Measurements from ENCODE around the gene RANBP1. TPM values are rescaled to one million over a fixed set of nuclear protein-coding genes. Genes with fewer than 3 reads are reported as not detected.

RANBP1 gene
- total RNA-seq, 2 experiments from 2014 or later: 406 to 570 TPM

GRCh38 chr22:20076627-20077172, 39.2 kb upstream of the RANBP1 start:
- no peaks in the 10 kb centered on the region for H3K9me2 ChIP-seq (ENCODE audit: insufficient read depth, low read length)
- no peaks in the 10 kb centered on the region for H3K36me3 ChIP-seq (ENCODE audit: insufficient read depth, low read length)
- peaks cover 14% of the 10 kb centered on the region for H3K79me2 ChIP-seq (ENCODE audit: insufficient read depth, low read depth, low read length)
- no peaks in the 10 kb centered on the region for H4K20me1 ChIP-seq (ENCODE audit: insufficient read depth, low read length)
- ChIA-PET CTCF (ENCODE audit: unreplicated experiment) (no interaction called here), POLR2A (no interaction called here)
- H3K9me3 ChIP-seq (ENCODE audit: low read length): no peaks in the 10 kb centered on the region
- H2AFZ ChIP-seq (ENCODE audit: low read length): no peak overlapping the region
- no peak for DNase-seq (ENCODE audit: low spot score)
- no peak overlapping the region for H3K4me2 ChIP-seq (ENCODE audit: low read length)
- H3K27ac ChIP-seq (ENCODE audit: low read depth, low read length, poor library complexity, severe bottlenecking): no peak overlapping the region
- H3K4me1 ChIP-seq (ENCODE audit: insufficient read depth, low read length, poor library complexity, severe bottlenecking): peaks cover 18% of the 10 kb centered on the region
- no TSS peak for BruUV-seq (replicated peaks)
- TF ChIP-seq EZH2phosphoT487 (IDR thresholded peaks at IDR 0.05; ENCODE audit: borderline replicate concordance, low read depth, low read length) (no peak), CTCF (conservative IDR thresholded peaks at IDR 0.05; ENCODE audit: low read length) (no peak)
- intact Hi-C loops (cut with micrococcal nuclease; ENCODE audit: unreplicated experiment): no loop called here
- no peak overlapping the region for H3K4me3 ChIP-seq (ENCODE audit: low read depth, low read length, poor library complexity, severe bottlenecking)

- Histone ChIP-seq H3K27ac (ENCODE audit: low read depth, low read length, poor library complexity, severe bottlenecking) (peak within 1 kb of the TSS; percentile 70), H3K9me2 (ENCODE audit: insufficient read depth, low read length) (no peaks in the 10 kb centered on the region), H3K79me2 (ENCODE audit: insufficient read depth, low read depth, low read length) (peaks cover 44% of the 10 kb centered on the region), H2AFZ (ENCODE audit: low read length) (peak within 1 kb of the TSS; percentile 90), H4K20me1 (ENCODE audit: insufficient read depth, low read length) (0 out of 2 replicates have a peak, but pooled peaks cover 3% of the 10 kb centered on the region), H3K36me3 (ENCODE audit: insufficient read depth, low read length) (no peaks in the 10 kb centered on the region; the same call in 1 of the 2 replicates), H3K4me3 (ENCODE audit: low read depth, low read length, poor library complexity, severe bottlenecking) (peak within 1 kb of the TSS; percentile 99), H3K4me2 (ENCODE audit: low read length) (peak within 1 kb of the TSS; percentile 100), H3K4me1 (ENCODE audit: insufficient read depth, low read length, poor library complexity, severe bottlenecking) (peaks cover 40% of the 10 kb centered on the region), H3K9me3 (ENCODE audit: low read length) (no peaks in the 10 kb centered on the region)
- CTCF ChIA-PET (ENCODE audit: unreplicated experiment): interaction anchor here (1.0 kb wide), 1 partner anchor 350 kb away, joined by 4 read pairs; no protein-coding TSS in a partner anchor
- DNase-seq (ENCODE audit: low spot score): peak; percentile 91
- intact Hi-C loops (cut with micrococcal nuclease; ENCODE audit: unreplicated experiment): loop anchor here (1.0 to 5.0 kb wide), 3 partner anchors 37 to 118 kb away; partner anchors contain the start of genes TANGO2 and TRMT2A
- BruUV-seq (replicated peaks): no TSS peak
- TF ChIP-seq CTCF (conservative IDR thresholded peaks at IDR 0.05; ENCODE audit: low read length): no peak
- TF ChIP-seq EZH2phosphoT487 (IDR thresholded peaks at IDR 0.05; ENCODE audit: borderline replicate concordance, low read depth, low read length): no peak
- POLR2A ChIA-PET: interaction anchor here (0.6 kb wide), 1 partner anchor 34 kb away, joined by 4 read pairs; no protein-coding TSS in a partner anchor
These were observed 36.0 kb upstream of the RANBP1 start, which contains the start of gene DGCR8 for GRCh38 chr22:20079745-20080444. Gene DGCR8, plus strand, starts transcription at chr22:20080241. Its CDS starts 5,723 bp downstream, at chr22:20085964.

Data from OCI-LY7 (cell line).